Fibroblast of skin of left quadriceps (primary cell): ENCODE measurements around the gene JMJD8.

ENCODE experiments used
- DNase-seq, 2 experiments: peaks; one replicate each; pipeline ENCODE4 v3.0.0-alpha.2; 2013; ENCODE audit warnings: low read depth in 2 of 2

The JMJD8 gene

DNA sequence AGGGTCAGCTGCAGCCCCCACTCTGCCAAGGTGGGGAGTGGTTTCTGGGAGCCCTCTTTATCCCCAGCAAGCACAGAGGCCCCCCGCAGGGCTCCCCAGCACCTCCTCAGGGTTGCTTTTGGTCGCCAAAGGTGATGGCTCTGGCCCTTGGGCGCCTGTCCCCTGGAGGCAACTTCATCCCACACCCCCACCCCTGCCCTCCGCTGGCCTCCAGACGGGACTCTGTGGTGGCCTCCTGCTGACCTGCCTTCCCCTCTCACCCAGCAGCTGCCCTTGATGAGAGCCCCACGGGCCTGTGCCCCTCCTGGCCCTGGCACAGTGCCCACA lies 24.0 kb downstream of the JMJD8 start:
- DNase-seq = no peak

DNA sequence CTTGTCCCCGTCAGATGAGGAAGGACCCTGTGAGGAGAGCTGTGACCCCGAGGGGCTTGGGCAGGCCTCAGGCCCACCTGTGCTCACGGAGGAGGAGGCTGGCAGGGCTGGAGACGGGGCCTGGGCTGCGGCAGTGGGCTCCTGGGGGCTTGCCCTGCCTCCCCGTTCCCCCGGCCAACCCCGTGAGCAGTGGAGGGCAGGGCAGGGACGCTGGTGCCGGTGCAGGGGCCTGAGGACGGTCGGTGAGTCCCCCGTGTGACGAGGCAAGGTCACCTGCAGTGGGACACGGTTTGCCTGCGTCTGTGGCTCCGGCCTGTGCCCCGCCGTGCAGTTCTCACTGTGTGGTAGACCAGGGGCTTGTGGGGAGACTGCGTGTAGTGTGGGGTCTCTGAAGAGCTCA lies 24.5 kb downstream of the JMJD8 start:
- DNase-seq = no peak

DNA sequence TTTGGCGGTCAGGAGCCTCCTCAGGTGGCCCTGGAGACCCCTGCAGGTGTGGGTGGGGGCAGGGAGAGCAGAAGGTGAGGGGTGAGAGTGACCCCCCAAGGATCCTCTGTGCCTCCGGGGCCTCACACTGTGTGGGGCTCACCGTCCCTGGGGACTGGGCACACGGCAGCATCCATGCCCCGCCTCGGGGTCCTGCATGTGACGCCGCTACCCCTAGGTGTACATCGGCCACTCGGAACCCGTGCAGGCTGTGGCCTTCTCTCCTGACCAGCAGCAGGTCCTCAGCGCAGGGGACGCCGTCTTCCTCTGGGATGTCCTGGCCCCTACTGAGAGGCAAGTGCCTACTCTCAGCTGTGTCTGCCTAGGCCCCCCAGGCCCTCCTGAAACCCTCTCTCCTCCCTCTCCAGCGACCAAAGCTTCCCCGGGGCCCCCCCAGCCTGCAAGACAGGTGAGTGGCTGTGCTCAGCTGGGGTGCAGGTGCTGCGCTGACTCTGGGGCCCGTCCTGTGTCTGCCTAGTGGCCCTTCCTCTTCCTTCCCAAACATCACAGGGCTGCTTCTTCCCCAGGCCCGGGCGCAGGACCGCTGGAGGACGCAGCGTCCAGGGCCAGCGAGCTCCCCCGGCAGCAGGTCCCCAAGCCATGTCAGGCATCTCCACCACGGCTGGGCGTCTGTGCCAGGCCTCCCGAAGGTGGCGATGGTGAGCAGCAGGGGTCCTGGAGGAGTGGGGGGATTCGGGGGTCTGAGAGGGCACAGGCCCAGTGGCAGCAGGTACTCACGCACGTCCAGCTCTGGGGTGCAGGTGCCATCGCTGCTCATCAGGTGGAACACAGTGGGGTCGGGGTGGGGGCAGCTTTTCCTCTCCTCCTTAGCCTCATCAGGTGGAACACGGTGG lies 25.2 kb downstream of the JMJD8 start:
- no peak for DNase-seq

DNA sequence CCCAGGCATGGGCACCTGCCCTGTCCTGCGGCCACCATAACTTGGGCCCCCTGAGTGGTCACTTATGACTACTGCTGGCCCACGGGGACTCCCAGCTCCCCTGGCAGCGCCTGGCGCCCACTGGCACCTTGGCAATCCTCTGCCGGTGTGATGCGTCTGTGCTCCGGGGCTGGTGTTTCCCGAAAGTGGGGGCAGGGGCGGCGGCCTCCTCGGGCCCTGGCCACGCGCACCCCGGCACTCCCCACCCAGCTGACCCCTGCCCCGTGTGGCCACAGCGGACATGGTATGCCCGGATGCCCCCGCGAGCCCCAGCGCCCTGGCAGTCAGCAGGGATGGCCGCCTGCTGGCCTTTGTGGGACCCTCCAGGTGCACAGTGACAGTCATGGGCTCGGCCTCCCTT lies 26.6 kb downstream of the JMJD8 start:
- DNase-seq = no peak

DNA sequence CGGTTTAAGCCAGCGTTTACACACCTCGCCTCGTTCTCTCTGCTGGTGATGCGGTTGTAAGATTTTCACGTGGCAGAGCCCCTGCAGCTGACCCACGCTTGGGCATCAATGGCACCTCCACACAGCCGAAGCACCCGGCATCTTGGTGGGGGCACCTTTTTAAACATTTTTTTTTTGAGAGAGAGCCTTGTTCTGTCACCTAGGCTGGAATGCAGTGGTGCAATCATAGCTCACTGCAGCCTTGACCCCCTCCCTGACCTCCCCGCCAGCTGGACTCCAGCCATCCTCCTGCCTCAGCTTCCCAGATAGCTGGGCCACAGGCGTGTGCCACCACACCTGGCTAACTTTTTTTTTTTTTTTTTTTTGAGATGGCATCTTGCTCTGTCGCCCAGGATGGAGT lies 30.1 kb downstream of the JMJD8 start:
- DNase-seq = no peak

DNA sequence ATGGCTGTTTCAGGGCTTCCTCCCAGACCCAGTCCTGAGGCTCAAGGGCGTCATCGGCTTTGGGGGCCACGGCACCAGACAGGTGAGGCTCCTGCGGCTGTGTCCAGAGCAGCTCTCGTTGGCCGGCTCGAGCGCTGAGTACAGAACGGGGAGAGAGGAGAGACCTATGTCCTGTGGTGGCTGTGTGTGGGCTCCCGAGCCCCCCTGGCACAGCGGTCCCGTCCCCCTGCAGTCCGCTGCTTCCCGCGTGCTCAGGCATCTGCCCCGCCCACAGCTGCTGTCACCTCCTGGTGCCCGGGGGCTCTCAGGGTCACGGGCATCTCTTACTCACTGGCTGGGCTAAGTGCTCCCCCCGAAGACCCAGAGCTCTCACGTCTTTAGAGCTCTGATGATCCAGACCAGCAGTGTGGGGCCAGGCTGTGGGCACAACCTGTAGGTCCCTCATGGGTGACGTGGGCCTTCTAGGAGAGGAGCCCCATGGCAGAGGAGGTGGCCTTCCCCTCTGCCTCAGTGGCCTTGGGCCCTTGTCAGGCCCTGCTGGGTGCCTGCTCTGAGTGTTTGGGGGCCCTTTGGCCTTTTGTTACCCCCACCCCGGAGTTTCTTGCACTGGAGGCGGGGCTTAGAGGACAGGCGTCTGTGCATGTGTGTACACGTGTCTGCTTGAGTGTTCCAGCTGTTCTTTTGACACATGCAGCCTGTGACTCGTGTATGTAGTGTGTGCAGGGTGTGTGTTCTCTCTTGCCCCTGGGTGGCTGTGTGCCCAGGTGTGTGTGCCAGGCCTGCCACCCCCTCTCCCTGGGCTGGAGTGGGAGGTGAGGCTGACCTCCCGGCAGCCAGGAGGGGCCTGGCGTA lies 31.5 kb downstream of the JMJD8 start:
- no peak for DNase-seq

DNA sequence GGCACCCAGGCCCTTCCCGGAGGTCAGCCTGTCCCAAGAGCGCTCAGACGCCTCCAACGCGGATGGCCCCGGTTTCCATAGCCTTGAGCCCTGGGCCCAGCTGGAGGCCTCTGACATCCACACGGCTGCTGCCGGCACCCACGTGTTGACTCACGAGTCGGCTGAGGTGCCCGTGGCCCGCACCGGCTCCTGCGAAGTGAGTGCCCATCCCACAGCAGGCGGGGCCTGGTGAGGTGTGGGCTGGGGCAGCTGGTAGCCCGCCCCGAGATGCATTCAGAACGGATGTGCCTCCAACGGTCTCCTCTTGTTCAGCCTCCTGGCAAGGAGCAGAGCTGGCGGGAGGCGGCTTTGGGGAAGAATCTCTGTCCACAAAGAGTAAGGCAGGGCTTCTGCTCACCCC lies 32.3 kb downstream of the JMJD8 start:
- DNase-seq = no peak

DNA sequence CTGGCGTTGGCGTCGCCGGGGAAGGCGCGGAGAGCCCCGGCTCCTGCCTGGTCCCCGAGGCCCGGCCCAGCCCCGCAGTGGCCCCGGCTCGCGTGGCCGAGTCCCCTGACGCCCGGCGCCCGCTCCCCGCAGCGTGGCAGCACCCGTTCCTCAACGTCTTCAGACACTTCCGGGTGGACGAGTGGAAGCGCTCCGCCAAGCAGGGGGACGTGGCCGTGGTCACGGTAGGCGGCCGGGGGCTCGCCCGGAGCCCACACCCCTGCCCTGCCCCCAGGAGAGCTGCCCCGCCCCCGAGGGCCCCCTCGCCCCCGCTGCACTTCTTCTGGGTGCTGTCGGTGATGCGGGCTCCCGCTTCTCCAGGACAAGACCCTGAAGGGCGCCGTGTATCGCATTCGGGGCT lies 34.5 kb downstream of the JMJD8 start:
- DNase-seq = no peak

DNA sequence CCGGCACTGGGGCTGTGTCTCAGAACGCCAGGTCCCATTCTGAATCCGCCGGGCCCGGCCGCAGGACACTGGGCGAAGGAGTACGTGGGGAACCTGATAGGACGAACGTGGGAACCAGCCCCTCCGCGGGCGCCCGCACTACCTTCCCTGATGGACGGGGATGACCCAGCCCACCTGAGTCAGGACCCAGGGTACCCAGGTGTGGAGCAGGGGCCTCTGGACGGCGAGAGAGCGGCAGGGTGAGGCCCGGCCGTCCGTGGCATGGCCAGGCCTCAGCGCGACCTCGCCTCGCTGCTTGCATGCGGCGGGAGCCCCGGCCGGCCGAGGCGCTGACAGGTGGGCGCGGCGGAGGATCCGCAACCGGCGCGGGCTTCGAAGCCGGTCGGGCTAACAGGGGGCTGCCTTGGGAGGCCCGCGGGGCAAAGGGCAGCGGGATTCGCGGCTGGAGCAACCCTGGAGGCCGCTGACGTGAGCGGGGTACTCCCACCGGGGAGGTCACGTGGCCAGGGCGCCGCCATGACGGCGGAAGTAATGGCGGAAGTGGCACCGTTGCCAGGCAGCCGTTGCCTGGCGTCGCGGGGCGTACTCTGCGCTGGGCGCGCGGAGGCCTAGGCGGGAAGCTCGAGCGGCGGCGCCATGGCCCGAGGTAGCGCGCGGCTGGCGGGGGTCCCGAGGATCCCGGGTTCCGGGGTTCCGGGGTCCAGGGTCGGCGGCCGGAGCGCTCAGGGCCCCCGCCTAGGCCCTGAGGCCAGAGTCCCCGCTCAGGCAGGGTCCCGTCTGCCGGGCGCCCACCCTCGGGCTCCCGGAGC lies 35.1 kb downstream of the JMJD8 start, which contains the start of gene WDR90:
TSS of gene WDR90 (plus strand) at position 585 of the 809 bp plus-strand sequence. CDS start at position 637, 52 bp downstream.
- peak; percentile 70 to 71 for DNase-seq

DNA sequence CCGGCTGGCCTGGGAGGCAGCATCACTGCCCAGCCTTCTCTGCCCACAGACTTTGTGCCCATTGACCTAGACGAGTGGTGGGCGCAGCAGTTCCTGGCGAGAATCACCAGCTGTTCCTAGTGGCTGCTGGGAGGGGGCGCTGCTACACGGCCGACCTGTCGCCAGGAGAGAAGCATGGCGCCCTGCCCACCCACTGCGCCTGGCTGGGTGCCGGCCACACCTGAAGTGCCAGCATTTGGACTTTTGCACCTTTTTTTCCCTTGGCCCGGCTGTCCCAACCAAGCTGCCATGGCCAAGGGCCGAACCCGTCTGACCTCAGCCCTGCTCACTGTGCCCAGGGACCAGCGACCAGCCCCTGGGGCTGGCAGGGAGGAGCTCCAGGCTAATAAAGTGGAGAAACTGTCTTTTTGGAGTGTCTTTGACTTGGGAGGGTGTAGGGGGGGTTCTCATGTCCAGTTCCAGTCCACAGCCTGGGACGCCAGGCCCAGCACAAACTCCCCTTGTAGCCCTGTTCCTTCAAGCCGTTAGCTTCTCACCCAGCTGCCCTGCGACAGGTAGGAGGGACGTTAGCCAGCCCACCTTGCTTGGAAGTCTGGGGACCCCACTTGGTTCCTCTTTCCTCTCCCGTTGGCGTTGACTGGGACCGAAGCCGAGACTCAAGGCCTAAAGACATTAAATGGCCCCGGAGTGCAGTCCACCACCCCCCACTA lies 35.9 kb downstream of the JMJD8 start:
- DNase-seq = no peak

DNA sequence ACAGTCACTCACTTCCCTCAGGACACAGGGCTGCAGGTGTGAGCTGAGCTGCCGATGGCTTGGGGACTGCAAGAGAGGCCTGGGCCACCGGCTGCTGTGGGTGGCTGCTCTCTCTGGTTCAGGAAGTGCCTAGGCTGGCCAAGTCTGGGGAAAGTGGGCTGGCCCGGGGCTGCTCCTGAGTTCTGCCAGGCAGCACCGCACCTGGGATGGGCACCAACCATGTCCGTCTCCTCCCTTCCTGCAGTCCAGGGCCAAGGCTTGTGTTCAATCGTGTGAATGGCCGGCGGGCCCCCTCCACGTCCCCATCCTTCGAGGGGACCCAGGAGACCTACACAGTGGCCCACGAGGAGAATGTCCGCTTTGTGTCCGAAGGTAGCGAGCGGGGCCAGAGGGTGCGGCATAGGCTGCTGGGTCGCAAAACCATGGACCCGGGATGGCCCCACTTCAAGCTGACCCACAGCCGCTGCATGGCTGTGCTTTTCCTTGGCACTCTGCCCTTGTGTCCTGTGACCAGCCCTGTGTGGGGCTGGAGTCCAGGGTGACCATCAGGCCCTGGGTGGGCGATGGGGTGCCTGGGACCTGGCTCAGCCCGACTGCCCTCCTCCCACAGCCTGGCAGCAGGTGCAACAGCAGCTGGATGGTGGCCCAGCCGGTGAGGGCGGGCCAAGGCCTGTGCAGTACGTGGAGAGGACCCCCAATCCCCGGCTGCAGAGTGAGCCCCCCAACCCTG lies 36.8 kb downstream of the JMJD8 start:
- DNase-seq = no peak

DNA sequence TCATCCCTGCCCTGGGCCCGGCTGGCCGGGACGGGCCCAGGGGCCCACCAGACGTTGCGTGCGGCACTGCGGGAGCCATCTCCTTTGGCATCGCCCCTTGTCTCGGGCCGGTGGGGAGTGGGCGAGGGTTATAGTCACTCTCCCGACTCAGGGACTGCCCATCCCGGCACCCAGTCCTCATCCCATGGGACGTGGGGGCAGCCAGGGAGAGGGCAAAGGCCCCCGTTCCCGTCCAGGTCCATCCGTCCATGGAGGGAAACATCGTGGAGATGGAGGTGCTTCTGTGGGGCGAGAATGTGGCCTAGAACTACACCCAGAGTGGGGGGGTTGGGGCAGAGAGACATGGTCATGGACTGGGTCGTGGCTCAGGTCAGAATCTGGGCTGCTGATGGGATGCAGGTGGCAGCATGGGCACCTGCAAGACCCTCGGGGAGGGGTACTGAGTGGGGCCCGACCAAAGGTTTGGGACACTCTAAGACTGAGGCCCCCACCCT lies 37.4 kb downstream of the JMJD8 start:
- no peak for DNase-seq

DNA sequence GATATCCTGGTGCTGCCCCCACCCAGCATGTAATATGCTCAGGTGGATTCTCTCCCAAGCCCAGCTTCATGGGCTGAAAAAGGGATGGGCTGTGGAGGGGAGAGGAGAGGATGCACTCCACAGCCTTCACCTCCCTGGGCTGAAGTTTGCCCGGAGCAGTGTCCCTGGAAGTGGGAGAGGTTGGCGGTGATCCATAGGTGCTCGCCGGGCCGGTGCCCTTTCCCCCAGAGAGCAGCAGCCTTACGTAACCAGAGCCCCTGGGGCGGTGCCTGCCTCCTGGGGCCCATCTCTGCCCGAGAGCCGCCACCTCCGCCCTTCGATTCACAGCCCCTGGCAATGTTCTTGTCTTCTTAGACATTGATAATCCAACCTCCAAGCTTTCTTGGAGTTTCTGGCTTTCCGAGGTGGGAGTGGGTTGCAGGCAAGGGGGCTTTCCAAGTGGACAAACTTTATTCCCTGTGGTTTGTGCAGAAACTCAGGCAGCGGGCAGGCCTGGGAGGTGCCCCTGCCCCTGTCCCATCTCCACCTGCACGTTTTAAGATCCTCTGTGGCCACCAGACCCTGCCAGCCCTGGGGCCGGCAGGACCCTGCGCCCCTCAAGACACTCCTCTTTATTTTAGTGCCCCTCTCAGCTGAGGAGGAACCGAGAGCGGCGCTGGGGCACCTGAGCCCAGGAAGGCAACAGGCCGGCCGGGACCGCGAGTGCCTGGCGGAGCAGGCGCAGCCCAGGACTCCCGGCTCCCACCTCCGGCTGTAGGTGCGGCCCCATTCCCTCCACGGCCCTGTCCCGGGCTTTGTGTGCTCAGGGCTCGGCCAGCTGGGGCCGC lies 38.1 kb downstream of the JMJD8 start:
- no peak for DNase-seq

DNA sequence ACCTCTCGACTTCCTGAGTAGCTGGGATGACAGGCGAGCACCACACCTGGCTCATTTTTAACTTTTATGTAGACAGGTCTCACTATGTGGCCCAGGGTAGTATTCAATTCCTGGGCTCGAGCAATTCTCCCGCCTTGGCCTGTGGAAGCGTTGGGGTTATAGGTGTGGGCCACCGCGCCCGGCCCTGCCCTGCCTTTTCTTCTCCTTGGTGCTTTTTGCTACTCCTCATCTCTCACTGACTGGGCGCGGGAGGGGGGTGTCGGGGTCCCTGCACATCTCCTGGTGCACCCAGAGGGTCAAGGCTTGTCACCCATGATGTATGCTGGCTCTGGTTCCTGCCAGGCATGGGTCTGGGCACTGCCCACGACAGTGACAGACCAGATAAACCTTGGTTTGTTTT lies 39.6 kb downstream of the JMJD8 start:
- DNase-seq = no peak

DNA sequence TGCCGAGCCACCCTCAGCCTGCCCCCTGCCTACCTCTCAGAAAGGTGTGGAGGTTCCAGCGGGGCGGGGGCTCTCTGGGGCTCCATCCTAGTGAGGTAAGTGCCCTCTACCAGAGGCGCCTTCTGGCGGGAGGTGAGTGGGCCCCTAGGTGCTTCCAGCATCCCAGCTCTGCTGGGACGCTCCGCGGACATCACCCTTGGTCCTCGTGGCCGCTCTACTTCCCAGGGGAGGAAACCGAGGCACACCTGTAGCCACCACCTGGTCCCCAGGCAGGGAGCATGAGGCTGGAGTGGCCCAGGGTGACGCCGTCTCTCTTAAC lies 41.1 kb downstream of the JMJD8 start:
- DNase-seq = no peak

DNA sequence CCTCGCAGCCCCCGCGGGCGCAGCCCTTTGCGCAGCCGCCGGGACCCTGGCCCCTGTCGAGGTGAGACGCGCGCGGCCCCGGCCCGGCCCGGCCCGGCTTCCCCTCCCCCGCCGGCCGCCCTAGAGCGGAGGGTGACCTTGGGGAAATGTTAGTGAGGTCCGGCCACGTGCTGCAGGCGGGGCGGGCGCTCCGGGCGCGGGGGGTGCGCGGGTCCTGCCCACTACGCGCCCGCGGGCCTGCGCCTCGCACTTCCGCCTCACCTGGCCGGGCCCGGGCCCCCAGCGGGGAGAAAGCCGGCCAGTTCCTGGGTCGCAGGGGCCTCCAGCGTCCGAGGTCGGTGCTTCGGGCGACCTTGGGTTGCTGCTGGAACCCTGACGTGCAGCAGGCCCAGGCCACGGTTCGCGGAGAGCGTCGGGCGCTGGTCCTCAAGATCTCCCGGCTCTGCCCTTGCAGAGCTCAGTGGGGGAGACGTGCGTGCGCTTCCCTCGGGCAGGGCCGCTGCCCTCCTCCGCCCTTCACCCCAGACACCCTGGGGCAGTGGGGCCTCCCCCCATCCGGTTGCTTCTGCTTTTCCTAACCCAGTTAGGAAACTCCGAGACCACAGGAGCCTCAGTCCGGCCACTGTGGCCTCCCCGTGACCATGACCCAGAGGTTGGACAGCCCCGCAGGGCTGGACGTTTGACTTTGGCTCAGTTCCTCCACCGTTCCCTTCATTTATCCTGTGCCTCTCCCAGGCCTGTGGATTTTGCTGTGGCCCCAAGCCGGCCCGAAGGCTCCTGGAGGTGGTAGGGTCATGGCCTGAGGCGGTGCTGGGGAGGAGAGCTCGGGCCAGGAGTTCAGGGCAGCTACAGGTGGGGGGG lies 41.7 kb downstream of the JMJD8 start:
- no peak for DNase-seq

DNA sequence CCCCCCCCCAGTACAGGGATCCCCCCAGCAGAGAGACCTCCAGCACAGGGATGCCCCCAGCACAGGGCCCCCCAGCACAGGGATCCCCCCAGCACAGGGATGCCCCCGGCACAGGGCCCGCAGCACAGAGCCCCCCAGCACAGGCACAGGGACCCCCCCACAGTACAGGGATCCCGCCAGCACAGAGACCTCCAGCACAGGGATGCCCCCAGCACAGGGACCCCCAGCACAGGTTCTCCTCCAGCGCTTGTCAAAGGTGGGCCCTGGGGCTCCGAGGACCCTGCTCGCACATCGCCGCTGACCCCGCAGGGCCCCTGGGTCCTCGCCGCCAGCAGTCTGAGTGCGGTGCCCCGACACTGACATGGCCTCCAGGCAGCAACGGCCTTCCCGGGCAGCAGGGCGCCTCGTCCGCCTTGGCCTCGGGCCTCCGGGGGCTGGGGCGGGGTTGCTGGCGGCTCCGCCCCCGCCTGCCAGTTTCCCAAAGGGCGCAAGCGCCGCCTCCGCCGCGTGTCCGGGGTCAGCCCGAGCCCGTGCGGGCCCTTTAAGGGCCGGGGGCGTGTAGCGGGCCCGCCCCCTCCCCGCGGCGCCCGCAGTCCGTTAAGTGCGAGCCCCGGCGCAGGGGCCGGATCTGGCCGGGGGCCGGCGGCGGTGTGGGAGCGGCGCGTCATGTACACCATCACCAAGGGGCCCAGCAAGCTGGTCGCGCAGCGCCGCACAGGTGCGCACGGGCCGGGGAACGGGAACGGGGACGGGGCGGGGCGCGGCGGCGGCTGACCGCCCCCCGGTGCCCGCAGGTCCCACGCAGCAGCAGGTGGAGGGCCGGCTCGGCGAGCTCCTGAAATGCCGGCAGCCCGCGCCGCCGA lies 42.6 kb downstream of the JMJD8 start, which contains the start of gene MCRIP2:
TSS of gene MCRIP2 (plus strand) at position 503 of the 863 bp plus-strand sequence. CDS start at position 667, 164 bp downstream.
- peak in 1 of 2 experiments; percentile 16 for DNase-seq

DNA sequence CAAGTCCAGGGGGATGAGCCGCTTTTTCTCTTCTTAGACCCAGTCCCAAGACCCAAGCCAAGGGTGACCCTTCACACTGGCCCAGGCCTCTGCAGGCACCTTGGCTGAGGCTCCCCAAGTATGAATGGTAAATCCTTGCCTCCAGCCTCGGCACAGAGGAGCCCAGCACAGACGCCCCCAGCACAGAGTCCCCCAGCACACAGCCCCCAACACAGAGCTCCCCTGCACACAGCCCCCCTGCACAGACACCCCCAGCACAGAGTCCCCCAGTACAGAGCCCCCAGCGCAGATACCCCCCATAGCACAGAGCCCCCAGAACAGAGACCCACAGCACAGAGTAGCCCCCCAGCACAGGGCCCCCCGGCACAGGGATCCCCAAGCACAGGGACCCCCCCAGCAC lies 43.5 kb downstream of the JMJD8 start:
- DNase-seq = no peak
